ENCODE data around the gene TRAPPC5.

- TF ChIP-seq CTCF (optimal IDR thresholded peaks at IDR 0.05 in 1 of 3, IDR thresholded peaks at IDR 0.05 in 1 of 3, conservative IDR thresholded peaks at IDR 0.05 in 1 of 3; ENCODE audit: extremely low read depth in 1 of 3, insufficient read depth in 2 of 3, low read length in 3 of 3) (no peak), EZH2 (IDR thresholded peaks at IDR 0.05; ENCODE audit: low read length) (peak; percentile 72)
Measured at GRCh38 chr19:7730286-7731217, 49.9 kb downstream of the TRAPPC5 start.

All from keratinocyte (primary cell).